NCI-H510A treated with DMSO at 0.1 percent for 48 hours (cell line): ENCODE data around the gene CAMK1G.

ENCODE experiments used
- DNase-seq: peaks from one replicate; lab custom pipeline; 2025; lab: John Stamatoyannopoulos, UW

The CAMK1G gene

GRCh38 chr1:209641832-209642172, 58.3 kb downstream of the CAMK1G start:
- no peak for DNase-seq

GRCh38 chr1:209642816-209643215, 59.3 kb downstream of the CAMK1G start:
- DNase-seq = no peak

GRCh38 chr1:209643285-209644020, 59.9 kb downstream of the CAMK1G start:
- no peak for DNase-seq

GRCh38 chr1:209645574-209646452, 62.3 kb downstream of the CAMK1G start:
- no peak for DNase-seq

- DNase-seq = no peak
These were observed 63.0 kb downstream of the CAMK1G start for GRCh38 chr1:209646558-209646957.

- DNase-seq = no peak
These were observed 63.6 kb downstream of the CAMK1G start for GRCh38 chr1:209647156-209647555.

GRCh38 chr1:209648346-209648745, 64.8 kb downstream of the CAMK1G start:
- no peak for DNase-seq

- DNase-seq = no peak
These were observed 65.6 kb downstream of the CAMK1G start for GRCh38 chr1:209648931-209649776.

GRCh38 chr1:209650454-209650853, 66.9 kb downstream of the CAMK1G start:
- DNase-seq = no peak

GRCh38 chr1:209651138-209651587, 67.6 kb downstream of the CAMK1G start:
- no peak for DNase-seq

GRCh38 chr1:209652121-209652735, 68.7 kb downstream of the CAMK1G start, which contains the start of gene LAMB3:
Gene LAMB3, minus strand, starts transcription at chr1:209652425. Its CDS starts 1,481 bp downstream, at chr1:209650944.
- no peak for DNase-seq

GRCh38 chr1:209652873-209653401, 69.4 kb downstream of the CAMK1G start:
- peak; percentile 77 for DNase-seq

GRCh38 chr1:209653915-209654351, 70.4 kb downstream of the CAMK1G start:
- no peak for DNase-seq

GRCh38 chr1:209655411-209656231, 72.1 kb downstream of the CAMK1G start:
- no peak for DNase-seq

- no peak for DNase-seq
These were observed 73.8 kb downstream of the CAMK1G start for GRCh38 chr1:209657140-209657879.

GRCh38 chr1:209657918-209658317, 74.4 kb downstream of the CAMK1G start:
- DNase-seq = no peak

- DNase-seq = no peak
These were observed 76.4 kb downstream of the CAMK1G start for GRCh38 chr1:209659909-209660308.

GRCh38 chr1:209661071-209661470, 77.6 kb downstream of the CAMK1G start:
- no peak for DNase-seq

GRCh38 chr1:209662879-209663327, 79.4 kb downstream of the CAMK1G start:
- DNase-seq = no peak
